ENCODE measurements around the gene ADGRL4. TPM values are rescaled to one million over a fixed set of nuclear protein-coding genes. Genes with fewer than 3 reads are reported as not detected.

ADGRL4 gene
- total and polyA plus RNA-seq, 2 of the 13 experiments (the other 11 are each of a cell fraction or from before 2014, with no cell fraction given) = not detected

- Histone ChIP-seq H3K4me2 (ENCODE audit: low read depth, low read length) (no peak overlapping the region), H3K36me3 (replicated peaks in 1 of 2; ENCODE audit: control insufficient read depth in 1 of 2, insufficient read depth in 2 of 2, low read length in 2 of 2) (no peaks in the 10 kb centered on the region), H2AFZ (ENCODE audit: low read length) (no peak overlapping the region), H3K4me1 (ENCODE audit: insufficient read depth, low read length) (no peaks in the 10 kb centered on the region), H3K27me3 (ENCODE audit: control insufficient read depth in 1 of 2, insufficient read depth in 2 of 2, low read length in 2 of 2) (no peaks in the 10 kb centered on the region), H4K20me1 (ENCODE audit: insufficient read depth, low read length) (no peaks in the 10 kb centered on the region), H3K4me3 (replicated peaks in 1 of 3; ENCODE audit: insufficient read depth in 1 of 3, low read depth in 2 of 3, low read length in 3 of 3) (no peak overlapping the region), H3K79me2 (ENCODE audit: insufficient read depth, low read length) (no peaks in the 10 kb centered on the region), H3K27ac (ENCODE audit: extremely low read length, insufficient read depth, low read length) (no peak overlapping the region), H3K9ac (ENCODE audit: insufficient read depth, low read depth, low read length) (no peak overlapping the region), H3K9me3 (ENCODE audit: low read length) (peaks cover 51% of the 10 kb centered on the region)
- DNase-seq (ENCODE audit: low spot score) (no peak), FAIRE-seq (no peak), ATAC-seq (no peak)
- TF ChIP-seq ZBTB26 (CRISPR knock-in tag; IDR thresholded peaks at IDR 0.05; ENCODE audit: borderline replicate concordance) (no peak), HCFC1 (IDR thresholded peaks at IDR 0.05; ENCODE audit: low read depth, low read length) (no peak), SNAPC2 (CRISPR knock-in tag; IDR thresholded peaks at IDR 0.05) (no peak), NFE2L2 (IDR thresholded peaks at IDR 0.05; ENCODE audit: low read length) (peak; percentile 33; the same call in 1 of the 2 replicates), CREB3 (CRISPR knock-in tag; IDR thresholded peaks at IDR 0.05) (no peak)
- ChIA-PET CTCF (ENCODE audit: low intra/inter-chr PET ratio, low total read pairs) (no interaction called here), POLR2A (no interaction called here)
- WGBS (ENCODE audit: low lambda C conversion rate) = 4% methylated on average over 2 of the region's 2 CpGs
- in situ Hi-C loops (cut with HindIII; ENCODE audit: extremely low pct_ligation_motif_present, low pct_unique_long_range_greater_than_20kb) = no loop called here
- intact Hi-C loops (cut with micrococcal nuclease; ENCODE audit: unreplicated experiment) = no loop called here
- no TSS peak for BruUV-seq (replicated peaks)
Observed at GRCh38 chr1:78987042-78987441, 19.5 kb downstream of the ADGRL4 start.

- H3K79me2 ChIP-seq (ENCODE audit: insufficient read depth, low read length) = no peaks in the 10 kb centered on the region
- H3K9me3 ChIP-seq (ENCODE audit: low read length) = peaks cover 63% of the 10 kb centered on the region
- H3K36me3 ChIP-seq (replicated peaks in 1 of 2; ENCODE audit: control insufficient read depth in 1 of 2, insufficient read depth in 2 of 2, low read length in 2 of 2) = no peaks in the 10 kb centered on the region
- WGBS (ENCODE audit: low lambda C conversion rate) = 1% methylated on average over 3 of the region's 3 CpGs
- H3K4me1 ChIP-seq (ENCODE audit: insufficient read depth, low read length) = no peaks in the 10 kb centered on the region
- H3K27me3 ChIP-seq (ENCODE audit: control insufficient read depth in 1 of 2, insufficient read depth in 2 of 2, low read length in 2 of 2) = no peaks in the 10 kb centered on the region
- H3K27ac ChIP-seq (ENCODE audit: extremely low read length, insufficient read depth, low read length) = no peak overlapping the region
- DNase-seq (ENCODE audit: low spot score) (no peak), ATAC-seq (no peak), FAIRE-seq (no peak)
- TF ChIP-seq SYNCRIP (IDR thresholded peaks at IDR 0.05; ENCODE audit: insufficient read depth, low read depth, low read length) (no peak), CBX1 (IDR thresholded peaks at IDR 0.05; ENCODE audit: low read depth) (no peak), PRPF4 (IDR thresholded peaks at IDR 0.05; ENCODE audit: low read depth, low read length, poor library complexity, severe bottlenecking) (no peak), PRDM15 (CRISPR knock-in tag; IDR thresholded peaks at IDR 0.05) (no peak), ZBTB34 (CRISPR knock-in tag; IDR thresholded peaks at IDR 0.05) (no peak), ZNF367 (CRISPR knock-in tag; IDR thresholded peaks at IDR 0.05; ENCODE audit: borderline replicate concordance) (no peak)
- intact Hi-C loops (cut with micrococcal nuclease; ENCODE audit: unreplicated experiment) (no loop called here), in situ Hi-C loops (cut with HindIII; ENCODE audit: extremely low pct_ligation_motif_present, low pct_unique_long_range_greater_than_20kb) (no loop called here)
- H3K4me2 ChIP-seq (ENCODE audit: low read depth, low read length) = no peak overlapping the region
- H3K4me3 ChIP-seq (replicated peaks in 1 of 3; ENCODE audit: insufficient read depth in 1 of 3, low read depth in 2 of 3, low read length in 3 of 3) = no peak overlapping the region
- ChIA-PET CTCF (ENCODE audit: low intra/inter-chr PET ratio, low total read pairs) (no interaction called here), POLR2A (no interaction called here)
- no peak overlapping the region for H3K9ac ChIP-seq (ENCODE audit: insufficient read depth, low read depth, low read length)
- no peaks in the 10 kb centered on the region for H4K20me1 ChIP-seq (ENCODE audit: insufficient read depth, low read length)
- no TSS peak for BruUV-seq (replicated peaks)
- H2AFZ ChIP-seq (ENCODE audit: low read length) = no peak overlapping the region
Observed at GRCh38 chr1:78980511-78980910, 26.0 kb downstream of the ADGRL4 start.
